ENCODE results near the gene MMP24.

Gene MMP24

GRCh38 chr20:35280523-35280922, 54.0 kb downstream of the MMP24 start:
- no peak for DNase-seq

GRCh38 chr20:35281506-35282101, 55.1 kb downstream of the MMP24 start:
- no peak for DNase-seq

- peak in 1 of 5 experiments; percentile 17 for DNase-seq
Observed at GRCh38 chr20:35283441-35284266, 57.2 kb downstream of the MMP24 start.

- peak; percentile 25 to 85 (median 57) for DNase-seq
Observed at GRCh38 chr20:35284267-35284991, 57.9 kb downstream of the MMP24 start, which contains the start of gene EIF6. Gene EIF6, minus strand, starts transcription at chr20:35284772. Its CDS starts 285 bp downstream, at chr20:35284487.

GRCh38 chr20:35284992-35285805, 58.7 kb downstream of the MMP24 start:
- DNase-seq = no peak

GRCh38 chr20:35285806-35286076, 59.3 kb downstream of the MMP24 start:
- peak in 1 of 5 experiments; percentile 36 for DNase-seq

GRCh38 chr20:35286077-35286898, 59.8 kb downstream of the MMP24 start:
- no peak for DNase-seq

- no peak for DNase-seq
Observed at GRCh38 chr20:35286899-35287508, 60.5 kb downstream of the MMP24 start.

- DNase-seq = no peak
Observed at GRCh38 chr20:35287509-35288324, 61.2 kb downstream of the MMP24 start.

- no peak for DNase-seq
Observed at GRCh38 chr20:35288325-35289060, 62.0 kb downstream of the MMP24 start.

GRCh38 chr20:35290186-35290886, 63.8 kb downstream of the MMP24 start:
- DNase-seq = no peak

- no peak for DNase-seq
Observed at GRCh38 chr20:35290887-35291417, 64.5 kb downstream of the MMP24 start.

GRCh38 chr20:35291654-35292503, 65.4 kb downstream of the MMP24 start, which contains the start of gene FAM83C:
Gene FAM83C, minus strand, starts transcription at chr20:35292425. Its CDS starts 121 bp downstream, at chr20:35292304.
- no peak for DNase-seq

GRCh38 chr20:35292504-35293285, 66.2 kb downstream of the MMP24 start:
- no peak for DNase-seq

- DNase-seq = no peak
Observed at GRCh38 chr20:35293303-35294292, 67.1 kb downstream of the MMP24 start.

- no peak for DNase-seq
Observed at GRCh38 chr20:35294293-35294685, 67.8 kb downstream of the MMP24 start.

All from T-helper 2 cell (primary cell).